Measurements from ENCODE around the gene PDE3A. TPM values are rescaled to one million over a fixed set of nuclear protein-coding genes. Genes with fewer than 3 reads are reported as not detected.
"Not testable (repeated sequence)": the region's sequence is repeated elsewhere in the genome, so short reads cannot be mapped to it uniquely, and the experiment has no call there.

Gene PDE3A
- total and polyA plus RNA-seq, 8 donors, result 4.9 to 16.5 (median 12.6) TPM

DNA sequence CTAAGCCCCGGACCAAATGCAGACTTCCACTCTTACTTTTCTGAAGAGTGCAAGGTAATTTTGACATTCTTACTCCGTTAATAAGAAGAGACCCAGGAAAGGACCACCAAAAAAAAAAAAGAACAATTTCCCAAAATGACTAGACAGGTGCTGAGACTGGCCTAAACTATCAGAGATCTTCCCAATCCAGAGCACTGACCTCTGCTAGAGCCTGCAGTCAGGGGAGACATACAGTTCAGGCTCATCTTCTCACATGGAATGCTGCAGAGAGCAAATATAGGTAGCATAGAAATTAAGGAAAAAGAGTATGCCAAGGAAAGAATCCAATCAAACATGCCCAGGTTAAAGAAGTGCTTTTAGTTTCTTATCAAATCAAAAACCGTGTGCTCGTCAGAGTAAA lies 177.9 kb downstream of the PDE3A start:
- no peak overlapping the region for H3K27ac ChIP-seq
- H3K36me3 ChIP-seq, result no peaks in the 10 kb centered on the region
- no peaks in the 10 kb centered on the region for H3K9me3 ChIP-seq
- H3K27me3 ChIP-seq, result no peaks in the 10 kb centered on the region
- no peak for TF ChIP-seq CTCF (IDR thresholded peaks at IDR 0.05)
- intact Hi-C loops (cut with DNase I), result no loop called here
- no peak for DNase-seq
- 57 to 68% methylated on average over 4 of the region's 4 CpGs for WGBS, 2 donors
- FAIRE-seq, result no peak
- H3K4me1 ChIP-seq, result peaks cover 0 to 10% (median 0%) of the 10 kb centered on the region in 3 donors
- no peak overlapping the region for H3K4me3 ChIP-seq
- ATAC-seq, result no peak

GRCh38 chr12:20547816-20548575 lies 179.7 kb downstream of the PDE3A start:
- no peak overlapping the region for H3K27ac ChIP-seq
- ATAC-seq (peak in 1 of 4 donors; percentile 44), FAIRE-seq (peak; percentile 53), DNase-seq (no peak)
- WGBS, 2 donors, result 16 to 22% methylated on average over 2 of the region's 2 CpGs
- no peaks in the 10 kb centered on the region for H3K9me3 ChIP-seq
- intact Hi-C loops (cut with DNase I), result no loop called here
- H3K27me3 ChIP-seq, result no peaks in the 10 kb centered on the region
- no peak for TF ChIP-seq CTCF (IDR thresholded peaks at IDR 0.05)
- H3K4me3 ChIP-seq, result no peak overlapping the region
- H3K36me3 ChIP-seq, result no peaks in the 10 kb centered on the region
- H3K4me1 ChIP-seq, result peaks cover 0 to 8% (median 0%) of the 10 kb centered on the region in 3 donors

DNA sequence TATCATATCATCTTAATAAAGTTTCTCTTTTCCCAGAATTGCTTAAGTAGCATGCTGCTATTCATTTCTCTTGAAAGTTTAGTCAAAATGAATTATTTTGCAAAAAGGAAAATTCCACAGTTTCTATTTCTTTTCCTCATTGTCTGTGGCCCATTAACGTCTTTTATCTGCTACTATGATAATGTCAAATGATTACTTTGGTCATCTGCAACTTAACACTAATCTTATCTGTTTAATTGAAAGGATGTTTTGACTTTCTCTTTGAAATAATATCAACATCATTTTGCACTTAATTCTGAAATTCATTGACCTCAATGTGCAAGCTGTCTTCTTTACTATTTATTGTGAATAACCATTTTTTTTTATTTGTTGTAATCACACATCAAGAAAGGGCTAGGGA lies 180.3 kb downstream of the PDE3A start:
- ATAC-seq, result no peak
- TF ChIP-seq CTCF (IDR thresholded peaks at IDR 0.05), result no peak
- WGBS, 2 donors, result 8 to 10% methylated on average over 1 of the region's 1 CpG
- Histone ChIP-seq H3K27ac (no peak overlapping the region), H3K27me3 (no peaks in the 10 kb centered on the region), H3K4me3 (no peak overlapping the region), H3K4me1 (peaks cover 0 to 8% (median 0%) of the 10 kb centered on the region in 3 donors), H3K36me3 (no peaks in the 10 kb centered on the region), H3K9me3 (no peaks in the 10 kb centered on the region)
- no peak for DNase-seq
- intact Hi-C loops (cut with DNase I), result no loop called here
- peak; percentile 39 for FAIRE-seq

DNA sequence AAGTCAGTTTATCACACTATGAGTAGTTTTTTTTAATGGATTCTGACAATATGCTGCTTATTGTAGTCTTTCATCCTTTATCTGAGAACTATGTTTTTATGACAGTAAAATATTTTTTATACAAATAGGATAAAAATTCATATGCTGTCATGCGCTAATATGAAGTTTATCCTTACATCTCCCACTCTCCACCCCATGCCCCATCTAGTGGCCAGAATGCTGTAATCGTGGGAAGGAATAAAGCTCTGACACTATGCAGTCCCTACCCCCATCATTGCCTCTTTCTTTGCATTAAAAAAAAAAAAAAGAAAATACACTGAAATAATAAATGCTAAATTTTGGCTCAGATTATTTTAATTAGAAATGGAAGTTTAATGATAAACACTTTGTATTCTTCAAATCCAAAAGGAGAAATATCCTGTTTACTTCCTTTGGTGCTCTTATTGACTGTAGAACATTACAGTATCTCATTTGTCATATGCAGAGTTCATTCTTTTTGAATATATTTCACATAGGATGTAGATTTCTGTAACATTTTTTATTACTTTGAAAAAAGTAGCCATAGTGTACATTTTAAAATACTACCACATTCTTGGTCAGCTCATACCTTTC lies 180.9 kb downstream of the PDE3A start:
- H3K4me1 ChIP-seq, result peaks cover 0 to 8% (median 0%) of the 10 kb centered on the region in 3 donors
- H3K27me3 ChIP-seq, result no peaks in the 10 kb centered on the region
- H3K9me3 ChIP-seq, result no peaks in the 10 kb centered on the region
- H3K27ac ChIP-seq, result no peak overlapping the region
- H3K36me3 ChIP-seq, result no peaks in the 10 kb centered on the region
- peak in 1 of 4 donors; percentile 10 for TF ChIP-seq CTCF (IDR thresholded peaks at IDR 0.05)
- 32 to 56% methylated on average over 2 of the region's 2 CpGs for WGBS, 2 donors
- no peak for FAIRE-seq
- intact Hi-C loops (cut with DNase I), result no loop called here
- H3K4me3 ChIP-seq, result no peak overlapping the region
- DNase-seq, result no peak
- peak in 2 of 4 donors; percentile 59 to 68 for ATAC-seq

DNA sequence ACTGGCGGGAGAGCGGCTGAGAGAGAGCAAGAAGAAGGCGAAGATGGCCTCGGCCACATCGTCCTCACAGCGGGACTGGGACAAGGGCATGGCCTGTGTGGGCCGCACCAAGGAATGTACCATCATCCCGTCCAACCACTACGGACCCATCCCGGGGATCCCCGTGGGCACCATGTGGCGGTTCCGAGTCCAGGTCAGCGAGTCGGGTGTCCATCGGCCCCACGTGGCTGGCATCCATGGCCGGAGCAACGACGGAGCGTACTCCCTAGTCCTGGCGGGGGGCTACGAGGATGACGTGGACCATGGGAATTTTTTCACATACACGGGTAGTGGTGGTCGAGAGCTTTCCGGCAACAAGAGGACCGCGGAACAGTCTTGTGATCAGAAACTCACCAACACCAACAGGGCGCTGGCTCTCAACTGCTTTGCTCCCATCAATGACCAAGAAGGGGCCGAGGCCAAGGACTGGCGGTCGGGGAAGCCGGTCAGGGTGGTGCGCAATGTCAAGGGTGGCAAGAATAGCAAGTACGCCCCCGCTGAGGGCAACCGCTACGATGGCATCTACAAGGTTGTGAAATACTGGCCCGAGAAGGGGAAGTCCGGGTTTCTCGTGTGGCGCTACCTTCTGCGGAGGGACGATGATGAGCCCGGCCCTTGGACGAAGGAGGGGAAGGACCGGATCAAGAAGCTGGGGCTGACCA lies 183.6 kb downstream of the PDE3A start:
- FAIRE-seq; H3K27ac ChIP-seq; H3K27me3 ChIP-seq; ATAC-seq; intact Hi-C loops (cut with DNase I); H3K4me1 ChIP-seq; H3K4me3 ChIP-seq; H3K9me3 ChIP-seq; H3K36me3 ChIP-seq: not testable (repeated sequence)
- DNase-seq, result peak in 3 of 6 donors; percentile 22 to 58 (median 42)
- WGBS, 2 donors, result 94 to 97% methylated on average over 42 to 48 of the region's 48 CpGs

- H3K27ac ChIP-seq; H3K27me3 ChIP-seq; H3K4me3 ChIP-seq; ATAC-seq; H3K4me1 ChIP-seq; intact Hi-C loops (cut with DNase I); FAIRE-seq; H3K36me3 ChIP-seq; H3K9me3 ChIP-seq: not testable (repeated sequence)
- 86 to 93% methylated on average over 19 to 22 of the region's 23 CpGs for WGBS, 2 donors
- peak in 2 of 6 donors; percentile 5 to 27 for DNase-seq
Observed at GRCh38 chr12:20552586-20552985, 184.2 kb downstream of the PDE3A start.

Measured in pancreas (tissue), 10 donors.